Central memory CD8-positive, alpha-beta T cell (primary cell): Measurements from ENCODE around the gene KDM4D.
A peak's percentile ranks its signal among the peaks of the same experiment; 100 is the strongest.
"Not testable (repeated sequence)": the region's sequence is repeated elsewhere in the genome, so short reads cannot be mapped to it uniquely, and the experiment has no call there.

ENCODE experiments used
- ATAC-seq: fragments of 150-1000 bp; cut with Tn5 transposase; replicated peaks from 2 replicates; pipeline ENCODE4 v1.10.0; 2022; ENCODE audit warnings: mild to moderate bottlenecking, moderate FRiP score, moderate number of reproducible peaks; ENCODE audit not compliant: poor library complexity, severe bottlenecking; ENCODE audit errors: extremely low read depth
- DNase-seq, 2 donors: peaks; one replicate each; pipeline ENCODE4 v3.0.0; 2021; ENCODE audit warnings: low spot score in 2 of 2
- H3K27ac Mint-ChIP-seq: one replicate; pipeline ENCODE4 v1.8.0; 2022; ENCODE audit warnings: low read depth, mild to moderate bottlenecking, moderate library complexity, mixed read lengths
- H3K27me3 Mint-ChIP-seq: one replicate; pipeline ENCODE4 v1.8.0; 2022; ENCODE audit warnings: mixed read lengths
- H3K36me3 Mint-ChIP-seq: one replicate; pipeline ENCODE4 v1.8.0; 2022; ENCODE audit warnings: mild to moderate bottlenecking, moderate library complexity, mixed read lengths; ENCODE audit not compliant: insufficient read depth
- H3K4me1 Mint-ChIP-seq: one replicate; pipeline ENCODE4 v1.8.0; 2022; ENCODE audit warnings: mixed read lengths
- H3K4me3 Mint-ChIP-seq: one replicate; pipeline ENCODE4 v1.8.0; 2022; ENCODE audit warnings: mild to moderate bottlenecking, moderate library complexity, mixed read lengths
- H3K9me3 Mint-ChIP-seq: one replicate; pipeline ENCODE4 v1.8.0; 2022; ENCODE audit warnings: mixed read lengths

Gene KDM4D

DNA sequence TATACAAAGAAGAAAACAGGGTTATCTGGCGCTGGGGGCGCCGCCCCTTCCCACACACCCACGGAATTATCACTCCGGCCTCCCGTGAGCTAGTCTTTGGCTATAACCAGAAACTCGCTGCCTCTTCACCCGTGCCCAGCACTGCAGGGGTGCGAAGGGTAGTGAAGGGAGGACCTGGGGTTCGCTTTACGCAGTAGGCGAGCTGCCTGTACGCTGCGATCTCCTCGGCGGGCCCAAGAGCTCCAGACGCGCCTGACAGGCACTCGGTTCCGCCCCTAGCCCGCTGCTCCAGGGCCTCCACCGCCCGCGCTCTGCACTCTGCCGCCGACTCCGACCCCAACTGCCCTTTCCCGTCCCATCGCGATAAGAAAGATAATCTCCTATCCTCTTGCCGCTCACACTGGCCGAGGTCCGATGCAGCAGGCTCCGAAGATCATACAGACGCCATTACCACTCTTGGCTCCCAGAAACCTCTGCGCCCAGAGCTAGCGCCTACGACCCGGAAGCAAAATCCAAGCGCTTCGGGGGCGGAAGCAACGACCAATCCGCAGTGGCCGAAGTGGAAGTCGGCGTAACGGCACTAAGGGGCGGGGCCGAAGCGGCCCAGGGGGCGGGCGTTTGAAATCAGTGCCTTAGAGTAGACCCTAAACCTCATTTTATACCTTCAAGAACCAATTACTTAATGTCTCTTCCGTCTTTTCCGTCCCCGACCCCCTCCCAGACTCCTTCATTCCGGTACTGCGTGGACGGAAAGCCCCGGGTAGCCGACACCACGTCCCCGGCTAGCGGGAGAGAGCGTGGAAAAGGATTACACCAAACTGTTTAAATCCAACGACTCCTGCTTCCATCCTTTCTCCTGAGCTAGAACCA, at the start of gene KDM4D, which contains the start of gene CWC15:
Gene KDM4D, plus strand, starts transcription at position 611 of the 870 bp plus-strand sequence. CDS start 23,664 bp downstream, outside the sequence.
Gene CWC15, minus strand, starts transcription at position 458 of the 870 bp plus-strand sequence. CDS start 1,371 bp downstream, outside the sequence.
- DNase-seq (peak; percentile 89), ATAC-seq (peak; percentile 99)
- Mint-ChIP-seq H3K9me3 (no peaks in the 10 kb centered on the region), H3K27ac (peak within 1 kb of the TSS; percentile 95), H3K4me1 (peaks cover 19% of the 10 kb centered on the region), H3K4me3 (peak within 1 kb of the TSS; percentile 89), H3K36me3 (peaks cover 42% of the 10 kb centered on the region), H3K27me3 (no peaks in the 10 kb centered on the region)

DNA sequence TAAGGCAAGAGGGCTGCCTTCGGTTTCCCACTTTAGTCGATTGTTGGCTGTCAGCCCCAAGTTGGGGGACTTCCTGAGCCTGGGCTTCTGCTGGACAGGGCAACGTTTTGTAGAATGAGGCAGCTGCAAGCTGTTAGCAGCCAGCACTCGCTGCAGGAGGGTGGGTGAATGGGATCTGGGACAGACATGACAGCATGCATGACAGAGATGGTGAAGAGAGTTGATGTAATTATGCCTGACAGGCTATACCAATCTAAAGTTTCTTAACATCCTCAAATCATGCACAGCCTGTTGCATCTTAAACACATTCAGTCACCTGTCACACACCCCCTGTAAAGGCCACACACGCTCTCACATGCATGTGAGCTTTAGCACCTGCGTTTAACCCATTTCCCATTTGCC, 49.3 kb upstream of the KDM4D start:
- Mint-ChIP-seq H3K4me1 (peaks cover 27% of the 10 kb centered on the region), H3K27me3 (peaks cover 8% of the 10 kb centered on the region), H3K9me3 (no peaks in the 10 kb centered on the region), H3K27ac (peak overlapping the region; percentile 72), H3K36me3 (peaks cover 2% of the 10 kb centered on the region), H3K4me3 (peak overlapping the region; percentile 53)
- ATAC-seq, result peak; percentile 59
- no peak for DNase-seq

DNA sequence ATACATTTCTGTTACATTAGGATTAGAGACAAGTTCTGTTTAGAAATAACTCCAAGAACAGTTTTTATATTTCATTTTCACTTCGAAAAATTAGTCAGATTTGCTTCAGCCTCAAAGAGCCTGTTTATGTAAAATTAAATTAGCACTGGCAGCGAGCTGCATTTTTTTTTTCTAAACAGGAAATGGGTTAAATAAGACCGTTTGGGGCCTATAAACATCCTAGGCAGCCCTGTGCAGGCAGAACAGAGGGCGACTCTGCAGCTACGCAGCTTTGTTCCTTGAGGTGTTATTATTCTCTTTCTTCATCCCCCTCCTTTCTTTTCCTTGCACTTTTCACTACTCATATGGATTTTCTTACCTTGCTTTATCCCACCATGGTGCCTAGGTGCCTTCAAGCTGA, 48.9 kb upstream of the KDM4D start:
- peak overlapping the region; percentile 53 for H3K4me3 Mint-ChIP-seq
- no peaks in the 10 kb centered on the region for H3K9me3 Mint-ChIP-seq
- ATAC-seq (peak; percentile 78), DNase-seq (no peak)
- peaks cover 2% of the 10 kb centered on the region for H3K36me3 Mint-ChIP-seq
- peak overlapping the region; percentile 72 for H3K27ac Mint-ChIP-seq
- H3K27me3 Mint-ChIP-seq, result peaks cover 12% of the 10 kb centered on the region
- peaks cover 27% of the 10 kb centered on the region for H3K4me1 Mint-ChIP-seq

DNA sequence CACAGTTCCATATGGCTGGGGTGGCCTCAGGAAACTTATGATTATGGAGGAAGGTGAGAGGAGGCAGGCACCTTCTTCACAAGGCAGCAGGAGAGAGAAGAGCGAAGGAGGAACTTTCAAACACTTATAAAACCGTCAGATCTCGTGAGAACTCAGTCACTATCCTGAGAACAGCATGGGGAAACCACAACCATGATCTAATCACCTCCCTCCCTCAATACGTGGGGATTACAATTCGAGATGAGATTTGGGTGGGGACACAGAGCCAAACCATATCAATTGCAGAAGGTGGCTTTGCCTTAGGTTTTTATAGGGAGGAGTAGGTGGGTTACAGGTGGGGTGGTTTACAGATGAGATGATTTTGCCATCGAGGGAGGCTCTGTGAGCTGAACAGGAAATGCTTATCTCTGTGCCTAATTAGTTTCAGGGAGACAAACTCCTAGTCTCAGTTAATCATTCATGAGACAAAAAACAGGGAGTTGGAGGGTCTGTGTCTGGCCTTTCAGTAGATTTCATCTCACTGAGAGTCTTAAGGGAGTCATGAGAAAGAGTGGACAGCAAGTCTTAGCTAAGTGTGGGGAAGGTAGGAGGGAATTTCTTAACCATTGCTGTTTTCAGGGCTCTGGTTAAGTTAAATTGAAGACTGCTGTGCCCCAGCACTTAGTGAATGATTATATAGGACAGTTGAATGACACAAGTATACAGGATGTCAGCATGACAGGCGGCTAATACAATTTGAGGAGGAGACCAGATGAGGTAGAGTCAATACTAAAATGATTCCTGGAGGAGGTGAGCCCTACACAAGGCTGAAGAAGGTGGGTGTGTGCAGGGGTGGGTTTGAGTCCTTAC, 47.9 kb upstream of the KDM4D start:
- ATAC-seq (no peak), DNase-seq (no peak)
- Mint-ChIP-seq H3K4me1 (peaks cover 27% of the 10 kb centered on the region), H3K4me3 (peak overlapping the region; percentile 53), H3K36me3 (peaks cover 2% of the 10 kb centered on the region), H3K9me3 (no peaks in the 10 kb centered on the region), H3K27me3 (peaks cover 18% of the 10 kb centered on the region), H3K27ac (peak overlapping the region; percentile 72)

DNA sequence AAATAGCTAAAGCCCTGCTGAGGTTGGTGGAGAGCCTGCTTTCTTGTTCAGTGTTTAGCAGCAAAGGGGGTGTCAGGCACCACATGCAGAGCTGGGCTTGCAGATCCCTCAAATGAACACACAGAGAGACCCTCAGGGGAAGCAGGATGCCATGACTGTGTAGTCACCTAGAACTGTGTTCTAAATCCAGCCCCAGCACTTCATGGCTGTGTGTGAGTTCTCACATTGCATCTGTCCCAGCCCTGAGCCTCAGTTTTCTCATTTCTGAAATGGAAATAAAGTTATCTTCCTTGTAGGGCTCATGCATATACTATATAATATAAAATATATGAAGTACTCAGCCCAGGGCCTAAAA, 47.3 kb upstream of the KDM4D start:
- H3K9me3 Mint-ChIP-seq, result no peaks in the 10 kb centered on the region
- no peak for ATAC-seq
- DNase-seq, result no peak
- peaks cover 27% of the 10 kb centered on the region for H3K4me1 Mint-ChIP-seq
- peaks cover 18% of the 10 kb centered on the region for H3K27me3 Mint-ChIP-seq
- H3K27ac Mint-ChIP-seq, result no peak overlapping the region
- no peak overlapping the region for H3K4me3 Mint-ChIP-seq
- peaks cover 2% of the 10 kb centered on the region for H3K36me3 Mint-ChIP-seq

DNA sequence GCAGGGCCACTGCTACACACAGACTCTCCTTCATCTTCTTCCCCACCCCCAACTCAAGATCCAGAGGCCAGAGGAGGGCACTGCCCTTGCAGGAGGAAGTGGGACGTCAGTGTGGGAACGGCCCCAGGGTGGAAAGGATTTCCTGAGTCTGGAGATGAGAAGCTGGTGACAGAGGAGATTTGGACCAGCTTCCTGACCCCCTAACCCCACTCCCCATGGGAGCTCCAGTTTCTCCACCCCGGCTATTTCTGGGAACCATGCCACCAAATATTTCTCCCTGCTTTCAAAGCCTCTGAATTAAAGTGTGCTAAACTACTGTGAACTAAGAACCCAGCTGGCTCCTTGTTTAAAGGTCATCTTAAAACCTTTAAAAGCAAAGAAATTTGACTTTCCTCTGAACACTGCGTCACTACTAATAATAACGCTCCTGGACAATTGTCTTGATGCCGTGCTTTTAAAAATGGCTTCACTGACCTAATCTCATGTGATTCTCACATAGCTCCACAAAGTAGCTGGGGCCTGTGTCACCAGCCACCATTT, 46.7 kb upstream of the KDM4D start:
- H3K36me3 Mint-ChIP-seq, result peaks cover 2% of the 10 kb centered on the region
- peaks cover 27% of the 10 kb centered on the region for H3K4me1 Mint-ChIP-seq
- no peaks in the 10 kb centered on the region for H3K9me3 Mint-ChIP-seq
- ATAC-seq (no peak), DNase-seq (no peak)
- H3K4me3 Mint-ChIP-seq, result no peak overlapping the region
- peaks cover 18% of the 10 kb centered on the region for H3K27me3 Mint-ChIP-seq
- no peak overlapping the region for H3K27ac Mint-ChIP-seq

DNA sequence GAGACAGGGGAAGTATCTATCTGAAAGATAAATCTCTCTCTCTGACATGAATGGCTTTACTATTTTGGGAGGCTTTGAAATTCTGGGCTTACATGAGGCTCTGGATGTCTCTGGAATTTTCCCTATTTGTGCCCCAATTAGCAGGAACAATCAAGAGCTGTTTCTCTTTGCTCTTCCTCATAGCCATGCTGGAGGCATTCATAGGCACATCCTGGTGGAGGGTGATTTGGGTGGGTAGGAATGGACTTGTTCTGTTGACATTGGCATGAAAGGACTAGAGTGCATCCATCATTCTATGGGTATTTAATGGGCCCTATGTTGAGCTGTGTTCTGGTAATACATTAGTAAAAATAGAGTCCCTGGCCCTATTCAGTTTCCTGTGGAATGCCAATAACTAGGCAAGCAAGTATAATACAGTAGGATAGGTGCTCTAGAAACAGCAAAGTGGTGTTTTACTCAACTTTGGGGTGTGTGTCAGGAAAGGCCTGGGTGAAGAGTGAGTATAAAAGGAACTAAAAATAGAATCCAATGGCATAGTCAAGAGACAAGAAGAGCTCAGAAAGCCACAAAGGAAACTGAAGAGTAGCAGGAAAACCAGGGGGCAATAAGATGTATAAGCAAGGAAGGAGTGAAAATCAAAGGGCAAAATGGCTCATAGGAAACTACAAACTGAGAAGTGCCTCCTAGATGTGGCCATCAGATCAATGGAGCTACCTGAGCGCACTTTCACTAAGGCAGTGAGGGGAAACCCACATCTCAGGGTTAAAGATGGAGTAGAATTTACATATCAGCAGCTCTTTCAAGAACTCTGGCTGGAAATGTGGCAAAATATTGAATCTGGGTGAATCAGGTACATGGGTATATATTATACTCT, 45.2 kb upstream of the KDM4D start:
- Mint-ChIP-seq H3K4me1 (peaks cover 27% of the 10 kb centered on the region), H3K27me3 (peaks cover 18% of the 10 kb centered on the region), H3K36me3 (peaks cover 2% of the 10 kb centered on the region), H3K9me3 (no peaks in the 10 kb centered on the region), H3K27ac (no peak overlapping the region), H3K4me3 (no peak overlapping the region)
- no peak for ATAC-seq
- no peak for DNase-seq

DNA sequence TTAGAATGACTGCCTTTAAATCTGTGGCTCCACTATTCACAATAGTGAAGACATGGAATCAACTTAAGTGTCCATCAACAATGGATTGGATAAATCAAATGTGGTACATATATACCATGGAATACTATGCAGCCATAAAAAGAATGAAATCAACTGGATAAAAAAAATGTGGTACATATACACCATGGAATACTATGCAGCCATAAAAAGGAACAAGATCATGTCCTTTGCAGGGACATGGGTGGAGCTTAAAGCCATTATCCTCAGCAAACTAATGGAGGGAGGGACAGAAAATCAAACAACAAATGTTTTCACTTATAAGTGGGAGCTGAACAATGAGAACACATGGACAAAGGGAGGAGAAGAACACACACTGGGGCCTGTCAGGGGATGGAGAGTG, 41.4 kb upstream of the KDM4D start:
- not testable (repeated sequence) for H3K4me1 Mint-ChIP-seq, H3K36me3 Mint-ChIP-seq, H3K27ac Mint-ChIP-seq

DNA sequence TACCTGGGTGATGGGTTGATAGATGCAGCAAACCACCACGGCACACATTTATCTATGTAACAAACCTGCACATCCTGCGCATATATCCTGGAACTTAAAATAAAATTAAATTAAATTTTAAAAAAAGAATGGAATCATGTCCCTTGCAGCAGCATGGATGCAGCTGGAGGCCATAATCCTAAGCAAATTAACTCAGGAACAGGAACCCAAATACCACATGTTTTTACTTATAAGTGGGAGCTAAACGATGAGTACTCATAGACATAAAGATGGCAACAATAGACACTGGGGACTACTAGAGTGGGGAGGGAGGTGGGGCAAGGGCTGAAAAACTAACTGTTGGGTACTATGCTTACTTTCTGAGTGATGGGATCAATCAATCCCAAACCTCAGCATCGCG, 41.0 kb upstream of the KDM4D start:
- DNase-seq (no peak), ATAC-seq (no peak)
- H3K4me3 Mint-ChIP-seq, result no peak overlapping the region
- no peak overlapping the region for H3K27ac Mint-ChIP-seq
- no peaks in the 10 kb centered on the region for H3K4me1 Mint-ChIP-seq
- H3K9me3 Mint-ChIP-seq, result no peaks in the 10 kb centered on the region
- H3K27me3 Mint-ChIP-seq, result peaks cover 18% of the 10 kb centered on the region
- H3K36me3 Mint-ChIP-seq, result no peaks in the 10 kb centered on the region

More for the DNA sequence above, 41.4 kb upstream of the KDM4D start:
- DNase-seq, H3K4me3 Mint-ChIP-seq, H3K9me3 Mint-ChIP-seq, ATAC-seq: not testable (repeated sequence)
- peaks cover 18% of the 10 kb centered on the region for H3K27me3 Mint-ChIP-seq

DNA sequence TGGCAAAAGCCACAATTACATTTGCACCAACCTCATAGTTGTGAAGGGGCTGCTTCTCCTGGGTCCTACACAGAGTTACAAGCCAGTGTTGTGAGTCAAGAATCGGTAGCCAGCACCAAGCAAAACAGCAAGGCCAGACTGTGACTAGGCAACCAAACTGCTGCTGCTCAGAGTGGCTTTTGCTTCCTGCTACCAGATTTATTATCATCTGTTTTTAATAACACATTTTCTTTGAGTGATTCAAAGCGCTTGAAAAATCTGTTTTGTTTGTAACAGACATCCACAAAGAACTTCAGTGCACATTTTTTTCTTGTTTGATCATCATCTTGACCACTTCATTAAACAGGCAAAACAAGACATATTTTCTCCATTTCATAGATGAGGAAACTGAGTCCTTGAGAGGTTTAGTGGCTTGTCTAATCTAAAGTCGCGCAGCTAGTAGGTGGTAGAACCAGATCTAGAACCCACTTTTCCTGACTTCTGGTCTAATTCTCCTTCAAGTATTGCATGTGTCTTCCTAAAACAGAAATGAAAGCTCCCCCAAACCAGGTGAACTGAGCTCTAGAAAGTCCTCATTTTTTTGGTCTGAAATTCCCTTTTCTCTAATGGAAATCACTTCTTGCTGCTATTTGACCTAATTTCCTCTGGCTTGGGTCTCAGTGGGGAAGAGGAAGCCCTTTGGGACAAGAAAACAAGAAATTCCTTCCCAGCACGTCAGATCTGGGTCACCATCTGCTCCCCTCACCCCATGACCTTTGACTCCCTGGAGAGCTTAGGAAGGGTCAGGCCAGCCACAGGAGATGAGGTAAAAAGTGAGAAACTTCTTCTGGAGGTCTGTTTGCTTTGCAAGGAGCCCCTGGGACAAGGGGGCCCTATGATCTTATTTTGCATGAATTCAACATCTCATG, 40.0 kb upstream of the KDM4D start:
- H3K4me3 Mint-ChIP-seq, result no peak overlapping the region
- H3K9me3 Mint-ChIP-seq, result no peaks in the 10 kb centered on the region
- H3K4me1 Mint-ChIP-seq, result no peaks in the 10 kb centered on the region
- H3K36me3 Mint-ChIP-seq, result no peaks in the 10 kb centered on the region
- ATAC-seq (no peak), DNase-seq (no peak)
- H3K27me3 Mint-ChIP-seq, result peaks cover 17% of the 10 kb centered on the region
- H3K27ac Mint-ChIP-seq, result no peak overlapping the region

DNA sequence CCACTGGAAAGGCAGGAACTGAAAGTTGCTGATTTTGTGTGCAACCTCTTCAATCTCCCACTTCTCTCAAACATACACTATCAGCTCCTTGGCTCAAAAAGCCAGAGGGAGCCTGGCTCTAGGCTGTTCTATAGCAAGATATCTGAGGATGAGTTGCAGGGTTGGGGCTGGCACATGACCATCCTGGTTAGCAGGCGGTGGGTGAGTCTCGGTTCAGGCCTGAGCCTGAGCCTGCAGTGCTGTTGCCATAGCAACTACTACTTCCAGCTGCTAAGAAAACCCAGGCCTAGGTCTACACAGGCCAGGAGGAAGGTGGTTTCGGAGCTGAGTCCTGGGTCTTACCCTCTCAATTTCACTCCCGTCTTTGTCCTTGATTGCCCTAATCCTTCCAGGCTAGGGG, 39.1 kb upstream of the KDM4D start:
- Mint-ChIP-seq H3K27me3 (peaks cover 8% of the 10 kb centered on the region), H3K4me3 (no peak overlapping the region), H3K9me3 (no peaks in the 10 kb centered on the region), H3K27ac (no peak overlapping the region), H3K4me1 (no peaks in the 10 kb centered on the region), H3K36me3 (no peaks in the 10 kb centered on the region)
- no peak for ATAC-seq
- no peak for DNase-seq
